ENCODE results near the gene AATK. TPM values are rescaled to one million over a fixed set of nuclear protein-coding genes. Genes with fewer than 3 reads are reported as not detected.

The AATK gene
- total RNA-seq, 2 donors from 2014 or later = 29.1 to 42.2 TPM

DNA sequence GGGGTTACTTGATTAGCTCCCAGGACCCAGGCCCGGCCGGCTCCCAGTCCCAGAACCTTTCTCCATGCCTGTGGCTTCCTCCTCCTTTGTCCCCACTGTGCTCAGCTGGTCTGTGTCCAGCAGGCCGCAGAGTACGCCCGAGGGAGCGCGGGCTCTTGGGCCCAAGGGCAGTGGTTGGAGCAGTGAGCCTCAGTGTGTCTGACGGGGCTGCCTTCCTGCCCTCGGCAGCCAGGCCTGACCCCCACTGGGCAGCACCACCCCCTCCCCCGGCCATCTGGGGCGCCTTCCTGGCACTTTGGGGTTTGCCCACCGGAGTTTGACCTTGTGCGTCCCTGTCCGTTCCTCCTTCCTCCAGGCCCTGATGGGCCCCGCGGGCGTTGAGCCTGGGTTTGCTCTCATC lies 63.2 kb downstream of the AATK start:
- intact Hi-C loops (cut with DNase I) = loop anchor here (2.0 to 10.0 kb wide), 2 partner anchors 76 to 678 kb away; no protein-coding TSS in a partner anchor
- Histone ChIP-seq H3K27me3 (no peaks in the 10 kb centered on the region), H3K9me3 (no peaks in the 10 kb centered on the region), H3K36me3 (replicated peaks in 1 of 2; ENCODE audit: insufficient read depth in 1 of 2, low read depth in 2 of 2) (no peaks in the 10 kb centered on the region), H3K4me1 (peaks cover 5% of the 10 kb centered on the region), H3K27ac (no peak overlapping the region), H3K4me3 (no peak overlapping the region)
- 60 to 81% methylated on average over 2 to 16 of the region's 17 CpGs for WGBS, 2 donors
- DNase-seq (no peak), ATAC-seq (no peak)
- TF ChIP-seq, protein P1, sequence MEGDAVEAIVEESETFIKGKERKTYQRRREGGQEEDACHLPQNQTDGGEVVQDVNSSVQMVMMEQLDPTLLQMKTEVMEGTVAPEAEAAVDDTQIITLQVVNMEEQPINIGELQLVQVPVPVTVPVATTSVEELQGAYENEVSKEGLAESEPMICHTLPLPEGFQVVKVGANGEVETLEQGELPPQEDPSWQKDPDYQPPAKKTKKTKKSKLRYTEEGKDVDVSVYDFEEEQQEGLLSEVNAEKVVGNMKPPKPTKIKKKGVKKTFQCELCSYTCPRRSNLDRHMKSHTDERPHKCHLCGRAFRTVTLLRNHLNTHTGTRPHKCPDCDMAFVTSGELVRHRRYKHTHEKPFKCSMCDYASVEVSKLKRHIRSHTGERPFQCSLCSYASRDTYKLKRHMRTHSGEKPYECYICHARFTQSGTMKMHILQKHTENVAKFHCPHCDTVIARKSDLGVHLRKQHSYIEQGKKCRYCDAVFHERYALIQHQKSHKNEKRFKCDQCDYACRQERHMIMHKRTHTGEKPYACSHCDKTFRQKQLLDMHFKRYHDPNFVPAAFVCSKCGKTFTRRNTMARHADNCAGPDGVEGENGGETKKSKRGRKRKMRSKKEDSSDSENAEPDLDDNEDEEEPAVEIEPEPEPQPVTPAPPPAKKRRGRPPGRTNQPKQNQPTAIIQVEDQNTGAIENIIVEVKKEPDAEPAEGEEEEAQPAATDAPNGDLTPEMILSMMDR (IDR thresholded peaks at IDR 0.05) = no peak
- TF ChIP-seq POLR2A (IDR thresholded peaks at IDR 0.05) = no peak

DNA sequence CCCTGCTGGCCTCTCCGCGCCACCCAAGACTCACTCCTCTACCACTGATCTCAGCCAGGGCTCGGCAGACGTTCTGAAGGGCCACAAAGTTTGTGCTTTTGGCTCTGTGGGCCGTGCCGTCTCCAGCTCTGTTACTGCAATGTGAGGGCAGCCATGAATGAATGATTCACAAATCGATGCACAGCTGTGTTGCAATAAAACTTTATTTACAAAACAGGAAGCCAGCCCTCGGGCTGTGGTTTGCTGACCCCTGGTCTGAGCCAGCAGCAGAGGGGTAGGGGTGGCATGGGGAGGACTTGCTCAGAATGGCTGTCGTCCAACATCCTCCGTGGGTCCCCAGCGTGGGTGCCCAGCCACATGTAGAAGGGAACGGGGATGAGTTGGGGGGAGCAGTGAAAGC lies 63.7 kb downstream of the AATK start:
- H3K27me3 ChIP-seq = no peaks in the 10 kb centered on the region
- H3K4me3 ChIP-seq = no peak overlapping the region
- WGBS, 2 donors = 78 to 80% methylated on average over 12 of the region's 12 CpGs
- intact Hi-C loops (cut with DNase I) = loop anchor here (2.0 to 10.0 kb wide), 2 partner anchors 76 to 678 kb away; no protein-coding TSS in a partner anchor
- H3K4me1 ChIP-seq = peaks cover 11% of the 10 kb centered on the region
- no peaks in the 10 kb centered on the region for H3K36me3 ChIP-seq (replicated peaks in 1 of 2; ENCODE audit: insufficient read depth in 1 of 2, low read depth in 2 of 2)
- ATAC-seq (no peak), DNase-seq (no peak)
- no peak overlapping the region for H3K27ac ChIP-seq
- TF ChIP-seq, protein P1 (IDR thresholded peaks at IDR 0.05) = no peak
- TF ChIP-seq POLR2A (IDR thresholded peaks at IDR 0.05) = no peak
- H3K9me3 ChIP-seq = no peaks in the 10 kb centered on the region

DNA sequence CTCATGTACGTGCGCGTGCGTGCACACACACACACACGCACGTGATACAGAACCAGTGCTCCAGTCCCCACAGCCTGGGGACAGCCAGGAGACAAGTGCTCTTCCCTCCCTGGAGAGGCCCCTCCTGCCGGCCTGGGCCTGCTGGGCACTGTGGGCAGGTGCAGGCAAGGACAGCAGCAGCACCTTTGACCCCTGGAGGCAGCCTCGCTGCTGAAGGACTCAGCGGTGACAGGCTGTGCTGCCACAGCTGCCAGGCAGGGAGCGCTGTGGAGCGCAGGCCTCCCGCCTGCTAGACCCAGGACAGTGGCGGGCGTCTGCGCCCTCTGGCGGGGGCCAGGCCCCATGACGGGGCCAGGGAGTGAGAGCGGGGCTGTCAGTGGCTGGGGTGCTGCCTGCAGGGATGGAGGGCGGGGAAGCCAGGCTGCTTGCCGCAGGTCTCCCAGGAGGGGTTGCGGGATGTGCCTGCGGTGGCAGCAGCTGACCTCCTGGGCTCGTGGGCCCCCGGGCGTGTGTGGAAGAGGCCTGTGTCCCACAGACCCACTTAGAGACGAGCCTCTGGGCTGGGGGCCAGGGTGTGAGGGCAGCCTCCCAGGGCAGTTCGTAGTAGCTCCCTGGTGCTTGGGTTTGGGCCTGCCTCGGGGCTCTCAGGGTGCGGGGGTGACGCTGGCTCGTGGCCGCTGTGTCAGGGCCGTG lies 64.3 kb downstream of the AATK start:
- Histone ChIP-seq H3K27me3 (no peaks in the 10 kb centered on the region), H3K36me3 (replicated peaks in 1 of 2; ENCODE audit: insufficient read depth in 1 of 2, low read depth in 2 of 2) (no peaks in the 10 kb centered on the region), H3K9me3 (no peaks in the 10 kb centered on the region), H3K4me1 (peaks cover 16% of the 10 kb centered on the region), H3K4me3 (no peak overlapping the region), H3K27ac (no peak overlapping the region)
- TF ChIP-seq POLR2A (IDR thresholded peaks at IDR 0.05) = no peak
- TF ChIP-seq, protein P1 (IDR thresholded peaks at IDR 0.05) = peak; percentile 99 to 100 (median 100)
- 35 to 94% methylated on average over 5 to 32 of the region's 33 CpGs for WGBS, 2 donors
- DNase-seq (peak; percentile 82 to 88 (median 86)), ATAC-seq (peak; percentile 94)
- intact Hi-C loops (cut with DNase I) = loop anchor here (2.0 to 10.0 kb wide), 2 partner anchors 75 to 677 kb away; no protein-coding TSS in a partner anchor

DNA sequence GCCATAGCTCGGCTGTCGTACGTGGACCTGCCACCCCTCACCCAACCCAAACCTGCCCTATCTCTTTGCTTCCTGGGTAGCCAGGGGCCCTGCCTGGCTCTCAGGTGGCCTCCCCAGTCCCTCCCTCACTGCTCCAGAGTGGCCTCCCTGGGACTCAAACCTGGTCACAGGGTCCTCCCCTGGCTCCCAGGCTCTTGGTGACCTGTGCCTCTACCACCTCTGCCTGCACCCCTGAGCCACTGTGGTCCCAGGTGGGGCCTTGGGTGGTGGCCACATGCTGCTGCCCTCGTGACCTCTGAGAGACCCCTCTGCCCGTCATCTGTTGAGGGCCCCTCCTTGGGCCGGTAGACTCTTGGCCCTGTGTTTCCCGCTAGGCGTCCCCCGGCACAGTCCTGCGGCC lies 65.4 kb downstream of the AATK start:
- Histone ChIP-seq H3K4me3 (no peak overlapping the region), H3K27me3 (no peaks in the 10 kb centered on the region), H3K9me3 (no peaks in the 10 kb centered on the region), H3K27ac (no peak overlapping the region), H3K4me1 (peaks cover 19% of the 10 kb centered on the region), H3K36me3 (replicated peaks in 1 of 2; ENCODE audit: insufficient read depth in 1 of 2, low read depth in 2 of 2) (no peaks in the 10 kb centered on the region)
- WGBS, 2 donors = 83 to 87% methylated on average over 5 to 9 of the region's 10 CpGs
- intact Hi-C loops (cut with DNase I) = loop anchor here (10.0 kb wide), 1 partner anchor 676 kb away; no protein-coding TSS in a partner anchor
- TF ChIP-seq, protein P1 (IDR thresholded peaks at IDR 0.05) = no peak
- TF ChIP-seq POLR2A (IDR thresholded peaks at IDR 0.05) = no peak
- DNase-seq = no peak
- ATAC-seq = no peak
